Activated CD4-positive, alpha-beta memory T cell treated with anti-CD3 and anti-CD28 coated beads, Interleukin-2, amount 10 ng/mL, durations not matched to agents 7 days and 5 days (primary cell): Measurements from ENCODE around the gene TICAM2. TPM values are rescaled to one million over a fixed set of nuclear protein-coding genes. Genes with fewer than 3 reads are reported as not detected.

Experiments used
- CTCF ChIA-PET: fragments of 350-600 bp; sonication (Branson Sonifier 250); formaldehyde crosslinking; loops from one replicate; lab custom pipeline; 2021; ENCODE audit warnings: antibody characterized with exemption, inconsistent platforms; lab: Charles Lee
- POLR2A ChIA-PET: fragments of 350-600 bp; sonication (Branson Sonifier 250); formaldehyde crosslinking; loops from one replicate; lab custom pipeline; 2021; ENCODE audit warnings: antibody characterized with exemption; lab: Charles Lee
- DNase-seq: peaks from one replicate; pipeline ENCODE4 v3.0.0-alpha.2; 2020
- H3K27ac Mint-ChIP-seq: one replicate; pipeline ENCODE4 v1.8.0; 2021; ENCODE audit warnings: mild to moderate bottlenecking, mixed read lengths
- H3K27me3 Mint-ChIP-seq: one replicate; pipeline ENCODE4 v1.8.0; 2021; ENCODE audit warnings: mixed read lengths
- H3K36me3 Mint-ChIP-seq: one replicate; pipeline ENCODE4 v1.8.0; 2021; ENCODE audit warnings: low read depth, mixed read lengths
- H3K4me1 Mint-ChIP-seq: one replicate; pipeline ENCODE4 v1.8.0; 2021; ENCODE audit warnings: mixed read lengths
- H3K4me3 Mint-ChIP-seq: one replicate; pipeline ENCODE4 v1.8.0; 2021; ENCODE audit warnings: mild to moderate bottlenecking, mixed read lengths
- H3K9me3 Mint-ChIP-seq: one replicate; pipeline ENCODE4 v1.8.0; 2021; ENCODE audit warnings: mixed read lengths
- total RNA-seq, 2 experiments: library from RNA; stranded (reverse); gene quantifications; one replicate each; pipeline ENCODE4 v1.2.3, GENCODE V29; 2021

Gene TICAM2
- total RNA-seq, 2 experiments from 2014 or later, result 1.8 to 2.5 TPM

GRCh38 chr5:115602591-115603125 is 379 bp upstream of the TICAM2 start:
- Mint-ChIP-seq H3K27me3 (no peaks in the 10 kb centered on the region), H3K9me3 (no peaks in the 10 kb centered on the region), H3K27ac (no peak overlapping the region), H3K4me1 (peaks cover 26% of the 10 kb centered on the region), H3K4me3 (peak overlapping the region; percentile 67), H3K36me3 (peaks cover 19% of the 10 kb centered on the region)
- DNase-seq, result no peak
- ChIA-PET POLR2A (interaction anchor here (1.3 to 2.0 kb wide), 4 partner anchors 12 to 58 kb away, joined by 4 to 26 read pairs (median 10); partner anchors contain the start of genes FEM1C and TMED7), CTCF (interaction anchor here (0.9 to 1.8 kb wide), 5 partner anchors 11 to 340 kb away, joined by 3 to 6 read pairs (median 4); partner anchors contain the start of gene PGGT1B)

- no peaks in the 10 kb centered on the region for H3K27me3 Mint-ChIP-seq
- ChIA-PET POLR2A (interaction anchor here (1.0 to 2.0 kb wide), 3 partner anchors 18 to 240 kb away, joined by 3 to 13 read pairs (median 4); partner anchors contain the start of gene FEM1C), CTCF (interaction anchor here (0.9 to 1.2 kb wide), 2 partner anchors 23 to 25 kb away, joined by 3 read pairs; partner anchors contain the start of gene TMED7)
- H3K36me3 Mint-ChIP-seq, result peaks cover 14% of the 10 kb centered on the region
- no peak overlapping the region for H3K27ac Mint-ChIP-seq
- peaks cover 26% of the 10 kb centered on the region for H3K4me1 Mint-ChIP-seq
- peak overlapping the region; percentile 5 for H3K4me3 Mint-ChIP-seq
- H3K9me3 Mint-ChIP-seq, result no peaks in the 10 kb centered on the region
- DNase-seq, result no peak
Observed at GRCh38 chr5:115600766-115601165, 1.5 kb downstream of the TICAM2 start.

DNA sequence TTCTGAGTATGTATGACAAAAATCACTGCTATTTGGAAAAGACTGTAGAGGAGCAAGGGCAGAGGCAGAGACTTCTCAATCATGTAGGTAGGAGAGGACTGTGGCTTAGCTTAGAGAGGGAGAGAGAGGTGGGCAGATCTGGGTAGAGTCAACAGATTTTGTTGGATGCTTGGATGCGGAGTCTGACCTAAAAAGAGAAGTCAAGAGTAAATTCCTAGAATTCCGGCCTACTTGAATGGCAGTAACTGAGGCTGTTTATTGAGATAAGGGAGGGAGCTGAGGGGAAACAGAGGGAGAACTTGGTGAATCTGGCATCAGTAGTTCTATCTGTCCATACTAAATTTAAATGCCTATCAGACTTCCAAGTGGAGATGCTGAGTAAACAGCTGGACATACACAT is 2.4 kb downstream of the TICAM2 start:
- CTCF ChIA-PET, result no interaction called here
- Mint-ChIP-seq H3K9me3 (no peaks in the 10 kb centered on the region), H3K27me3 (no peaks in the 10 kb centered on the region), H3K27ac (no peak overlapping the region), H3K4me3 (no peak overlapping the region), H3K4me1 (peaks cover 26% of the 10 kb centered on the region), H3K36me3 (peaks cover 12% of the 10 kb centered on the region)
- POLR2A ChIA-PET, result no interaction called here
- no peak for DNase-seq

DNA sequence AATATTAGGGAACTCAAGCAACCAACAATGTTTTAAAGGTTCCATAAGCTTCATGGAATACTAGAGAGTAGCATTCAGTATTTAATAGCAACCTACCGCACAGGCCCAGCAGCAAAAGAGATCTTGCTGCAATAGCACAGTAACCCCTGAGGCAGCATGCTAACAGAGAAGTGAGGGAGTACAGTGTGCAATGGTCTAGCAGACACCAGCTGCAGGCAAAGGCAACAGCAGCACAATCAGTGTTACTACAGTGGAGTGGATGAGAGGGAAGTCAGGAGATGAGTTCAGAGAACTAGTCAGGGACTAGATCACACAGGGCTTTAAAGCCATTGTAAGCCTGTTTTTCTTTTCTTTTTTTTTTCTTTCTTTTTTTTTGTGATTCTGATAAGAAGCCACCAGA is 2.8 kb downstream of the TICAM2 start:
- Mint-ChIP-seq H3K4me1 (peaks cover 26% of the 10 kb centered on the region), H3K27ac (no peak overlapping the region), H3K9me3 (no peaks in the 10 kb centered on the region), H3K27me3 (no peaks in the 10 kb centered on the region), H3K36me3 (peaks cover 12% of the 10 kb centered on the region), H3K4me3 (no peak overlapping the region)
- ChIA-PET CTCF (no interaction called here), POLR2A (no interaction called here)
- DNase-seq, result no peak

DNA sequence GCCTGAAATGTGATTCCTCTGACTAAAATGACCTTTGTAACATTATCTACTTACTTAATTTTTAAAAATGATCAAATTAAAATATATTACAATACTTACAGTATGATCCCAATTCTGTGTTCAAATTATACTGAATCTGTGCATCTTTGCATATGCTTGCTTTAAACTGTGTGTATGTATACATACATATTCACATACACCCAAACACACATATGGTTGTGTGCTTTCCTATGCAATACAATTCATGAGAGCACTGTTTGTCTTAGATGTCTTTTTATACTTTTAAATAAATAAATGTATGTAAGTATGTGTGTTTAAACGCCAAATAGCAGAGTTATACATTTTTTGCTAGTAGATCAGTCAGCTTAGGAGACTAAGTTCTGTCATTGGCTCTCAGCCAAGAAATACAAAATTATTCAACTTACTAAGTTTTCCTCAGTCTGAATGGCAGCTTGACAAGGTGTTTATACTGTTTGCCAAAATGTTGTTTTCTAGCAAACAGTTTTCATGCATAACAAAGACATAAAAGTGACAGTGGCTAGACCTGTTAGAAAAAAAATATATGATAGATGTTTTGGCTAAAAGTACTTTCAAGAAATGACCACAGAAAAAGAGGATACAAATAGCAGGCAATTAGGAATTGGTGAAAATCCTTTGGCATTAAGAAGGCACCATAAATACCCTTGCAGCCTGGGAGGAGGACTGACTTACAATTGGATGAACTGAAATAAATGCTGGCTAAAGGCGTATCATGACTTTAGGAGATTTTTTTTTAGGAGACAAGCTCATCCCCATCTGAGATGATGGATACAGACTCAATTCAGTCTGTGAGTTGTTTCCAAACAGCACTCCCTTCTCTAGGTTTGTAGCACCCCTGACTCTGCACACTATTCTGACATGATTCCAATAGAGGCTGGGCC is 7.9 kb downstream of the TICAM2 start:
- POLR2A ChIA-PET, result no interaction called here

DNA sequence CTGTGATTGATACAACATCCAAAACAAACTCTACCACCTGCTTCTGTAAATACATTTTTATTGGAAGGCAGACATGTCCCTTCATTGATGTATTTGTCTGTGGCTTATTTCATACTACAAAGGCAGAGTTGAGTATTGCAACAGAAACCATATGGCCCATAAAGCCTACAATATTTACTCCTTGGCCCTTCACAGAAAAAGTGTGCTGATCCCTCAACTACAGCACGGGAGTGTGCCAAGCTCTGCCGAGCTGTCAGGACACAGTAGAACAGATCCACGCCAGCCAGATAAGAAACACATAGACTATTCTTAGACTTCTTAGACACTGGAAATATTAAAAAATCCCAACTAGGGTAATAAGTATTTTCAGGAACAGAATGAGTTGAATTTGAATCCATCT is 13.2 kb downstream of the TICAM2 start:
- POLR2A ChIA-PET, result no interaction called here
- Mint-ChIP-seq H3K27ac (no peak overlapping the region), H3K9me3 (no peaks in the 10 kb centered on the region), H3K4me3 (no peak overlapping the region), H3K36me3 (no peaks in the 10 kb centered on the region), H3K27me3 (no peaks in the 10 kb centered on the region), H3K4me1 (no peaks in the 10 kb centered on the region)
- CTCF ChIA-PET, result interaction anchor here (0.7 to 2.3 kb wide), 3 partner anchors 14 to 280 kb away, joined by 3 to 7 read pairs (median 3); no protein-coding TSS in a partner anchor
- no peak for DNase-seq

More for the DNA sequence above, 7.9 kb downstream of the TICAM2 start:
- Mint-ChIP-seq H3K27me3 (no peaks in the 10 kb centered on the region), H3K36me3 (no peaks in the 10 kb centered on the region), H3K9me3 (no peaks in the 10 kb centered on the region), H3K4me1 (peaks cover under 1% of the 10 kb centered on the region), H3K4me3 (no peak overlapping the region), H3K27ac (no peak overlapping the region)
- CTCF ChIA-PET, result no interaction called here
- no peak for DNase-seq

GRCh38 chr5:115588640-115589039 is 13.6 kb downstream of the TICAM2 start:
- ChIA-PET POLR2A (no interaction called here), CTCF (interaction anchor here (1.3 to 2.3 kb wide), 3 partner anchors 11 to 279 kb away, joined by 3 to 8 read pairs (median 7); no protein-coding TSS in a partner anchor)
- H3K9me3 Mint-ChIP-seq, result no peaks in the 10 kb centered on the region
- H3K27me3 Mint-ChIP-seq, result no peaks in the 10 kb centered on the region
- no peak for DNase-seq
- H3K4me1 Mint-ChIP-seq, result no peaks in the 10 kb centered on the region
- no peak overlapping the region for H3K4me3 Mint-ChIP-seq
- H3K27ac Mint-ChIP-seq, result no peak overlapping the region
- no peaks in the 10 kb centered on the region for H3K36me3 Mint-ChIP-seq

GRCh38 chr5:115586525-115587146 is 15.6 kb downstream of the TICAM2 start:
- DNase-seq, result no peak
- no peaks in the 10 kb centered on the region for H3K27me3 Mint-ChIP-seq
- no peaks in the 10 kb centered on the region for H3K36me3 Mint-ChIP-seq
- ChIA-PET POLR2A (no interaction called here), CTCF (interaction anchor here (1.8 kb wide), 1 partner anchor 277 kb away, joined by 8 read pairs; no protein-coding TSS in a partner anchor)
- no peak overlapping the region for H3K27ac Mint-ChIP-seq
- H3K9me3 Mint-ChIP-seq, result no peaks in the 10 kb centered on the region
- H3K4me3 Mint-ChIP-seq, result no peak overlapping the region
- no peaks in the 10 kb centered on the region for H3K4me1 Mint-ChIP-seq

- Mint-ChIP-seq H3K9me3 (no peaks in the 10 kb centered on the region), H3K4me1 (no peaks in the 10 kb centered on the region), H3K36me3 (no peaks in the 10 kb centered on the region), H3K27ac (no peak overlapping the region), H3K4me3 (no peak overlapping the region), H3K27me3 (no peaks in the 10 kb centered on the region)
- ChIA-PET CTCF (interaction anchor here (1.0 kb wide), 1 partner anchor 276 kb away, joined by 3 read pairs; no protein-coding TSS in a partner anchor), POLR2A (no interaction called here)
- no peak for DNase-seq
Observed at GRCh38 chr5:115585265-115585664, 17.0 kb downstream of the TICAM2 start.

DNA sequence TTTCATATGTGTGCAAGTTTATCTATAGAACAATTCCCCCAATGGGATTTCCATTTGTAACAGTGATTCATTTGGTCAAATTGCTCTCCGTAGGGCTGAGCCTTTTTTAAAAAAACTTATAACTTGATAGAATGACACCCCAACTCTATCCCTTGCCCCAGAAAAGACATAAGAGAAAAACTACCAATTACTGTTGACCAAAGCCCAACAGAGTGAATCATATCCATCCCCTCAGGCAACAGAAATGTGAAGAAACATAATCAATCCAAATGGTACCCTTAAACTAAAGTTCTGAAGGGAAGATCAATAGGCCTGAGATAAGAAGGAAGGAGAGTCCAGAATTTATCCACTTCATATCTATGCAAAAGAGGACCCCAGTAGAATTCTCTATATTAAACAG is 17.8 kb downstream of the TICAM2 start:
- CTCF ChIA-PET, result interaction anchor here (1.0 kb wide), 1 partner anchor 276 kb away, joined by 3 read pairs; no protein-coding TSS in a partner anchor
- Mint-ChIP-seq H3K9me3 (no peaks in the 10 kb centered on the region), H3K27me3 (no peaks in the 10 kb centered on the region), H3K36me3 (no peaks in the 10 kb centered on the region), H3K4me1 (no peaks in the 10 kb centered on the region), H3K27ac (no peak overlapping the region), H3K4me3 (no peak overlapping the region)
- POLR2A ChIA-PET, result no interaction called here
- no peak for DNase-seq

DNA sequence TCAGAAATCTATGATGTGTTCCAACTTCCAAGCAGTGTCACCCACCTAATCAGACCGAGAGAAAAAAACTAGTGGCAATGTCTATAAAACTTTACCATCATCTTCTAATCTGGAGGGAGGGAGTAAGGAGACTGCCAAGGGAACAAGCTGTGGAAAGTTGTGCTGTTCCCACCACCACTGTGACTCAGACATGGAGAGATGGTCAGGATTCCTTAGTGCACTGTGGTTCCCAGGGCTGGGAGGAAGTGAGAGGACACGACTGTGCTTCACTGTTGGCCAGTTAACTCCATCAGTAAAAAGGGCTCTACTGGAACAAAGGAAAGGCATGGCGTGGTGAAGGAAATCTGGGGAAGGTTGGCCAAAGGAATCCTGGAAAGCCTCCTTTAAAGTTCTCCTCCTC is 18.8 kb downstream of the TICAM2 start:
- H3K36me3 Mint-ChIP-seq, result no peaks in the 10 kb centered on the region
- CTCF ChIA-PET, result interaction anchor here (0.7 kb wide), 1 partner anchor 40 kb away, joined by 3 read pairs; no protein-coding TSS in a partner anchor
- no peaks in the 10 kb centered on the region for H3K27me3 Mint-ChIP-seq
- no peak for DNase-seq
- POLR2A ChIA-PET, result no interaction called here
- H3K9me3 Mint-ChIP-seq, result no peaks in the 10 kb centered on the region
- no peaks in the 10 kb centered on the region for H3K4me1 Mint-ChIP-seq
- H3K4me3 Mint-ChIP-seq, result no peak overlapping the region
- H3K27ac Mint-ChIP-seq, result no peak overlapping the region

DNA sequence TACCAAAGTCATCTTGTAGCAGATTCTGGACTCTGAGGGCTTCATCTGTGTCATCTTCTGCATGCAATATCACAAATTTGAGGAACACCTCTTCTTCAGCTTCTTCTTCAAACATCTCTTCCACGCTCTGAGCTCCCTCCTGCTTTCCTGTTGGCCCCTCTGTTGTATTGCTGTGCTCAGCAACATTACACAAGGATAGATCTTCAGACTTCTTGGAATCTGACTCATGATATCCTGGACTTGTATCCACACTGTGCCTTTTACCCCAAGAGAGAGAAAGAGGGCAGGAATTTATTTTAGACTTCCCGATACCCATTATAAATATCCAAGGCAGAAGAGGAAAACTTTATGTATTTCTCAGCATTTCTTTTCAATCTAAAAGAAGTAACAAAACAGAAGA is 21.3 kb downstream of the TICAM2 start:
- Mint-ChIP-seq H3K4me3 (no peak overlapping the region), H3K27ac (no peak overlapping the region), H3K4me1 (no peaks in the 10 kb centered on the region), H3K36me3 (no peaks in the 10 kb centered on the region), H3K27me3 (no peaks in the 10 kb centered on the region), H3K9me3 (no peaks in the 10 kb centered on the region)
- CTCF ChIA-PET, result interaction anchor here (1.1 kb wide), 1 partner anchor 10 kb away, joined by 3 read pairs; no protein-coding TSS in a partner anchor
- POLR2A ChIA-PET, result interaction anchor here (1.4 kb wide), 1 partner anchor 14 kb away, joined by 4 read pairs; no protein-coding TSS in a partner anchor
- DNase-seq, result no peak
